PC-9 (cell line): Measurements from ENCODE around the gene CFAP73.

Source experiments
- EZH2 ChIP-seq: fragments of 200-600 bp; sonication (generic); IDR thresholded peaks from 2 replicates; pipeline ENCODE4 v1.8.0; 2017; ENCODE audit warnings: antibody characterized with exemption, low read depth
- TF ChIP-seq, protein P1 (sequence below): fragments of 200-600 bp; sonication (generic); conservative IDR thresholded peaks from 2 replicates; pipeline ENCODE4 v1.6.1; 2017; ENCODE audit warnings: mixed run types, antibody characterized with exemption, mild to moderate bottlenecking, moderate library complexity

DNA sequence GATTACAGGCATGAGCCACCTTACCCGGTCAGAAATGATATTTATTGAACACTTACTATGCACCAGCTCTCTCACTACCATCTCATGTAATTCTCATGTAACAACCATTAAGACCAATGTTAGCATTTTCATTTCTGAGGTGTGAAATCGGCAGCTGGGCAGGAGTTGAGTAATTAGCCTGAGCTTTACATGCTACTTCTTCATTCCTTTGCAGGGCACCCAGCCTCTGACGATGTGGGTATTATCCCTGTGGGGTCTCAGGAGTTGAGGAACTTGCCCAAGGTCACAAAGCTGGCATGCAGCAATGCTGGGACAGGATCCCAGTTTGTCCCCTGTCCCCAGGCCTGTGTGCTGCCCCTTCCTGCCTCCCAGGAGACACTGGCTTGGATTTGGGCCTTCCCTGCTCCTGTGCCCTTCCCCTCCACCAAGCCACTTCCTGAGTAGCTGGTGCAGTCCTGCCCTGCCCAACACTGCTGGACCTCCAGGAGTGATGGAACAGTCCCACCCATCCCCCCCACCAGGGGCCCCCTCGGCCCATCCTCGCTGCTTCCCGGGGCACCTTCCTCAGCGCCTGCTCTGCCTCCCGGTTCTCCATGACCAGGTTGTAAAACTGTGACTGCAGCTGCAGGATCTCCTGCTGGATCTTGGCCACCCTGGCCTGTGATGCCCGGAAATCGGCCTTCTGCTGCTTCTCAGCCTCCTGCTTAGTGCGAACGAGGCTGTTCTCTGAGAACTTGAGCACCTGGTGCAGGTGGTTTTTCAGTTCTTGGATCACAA, 50.7 kb downstream of the CFAP73 start:
- TF ChIP-seq, protein P1, sequence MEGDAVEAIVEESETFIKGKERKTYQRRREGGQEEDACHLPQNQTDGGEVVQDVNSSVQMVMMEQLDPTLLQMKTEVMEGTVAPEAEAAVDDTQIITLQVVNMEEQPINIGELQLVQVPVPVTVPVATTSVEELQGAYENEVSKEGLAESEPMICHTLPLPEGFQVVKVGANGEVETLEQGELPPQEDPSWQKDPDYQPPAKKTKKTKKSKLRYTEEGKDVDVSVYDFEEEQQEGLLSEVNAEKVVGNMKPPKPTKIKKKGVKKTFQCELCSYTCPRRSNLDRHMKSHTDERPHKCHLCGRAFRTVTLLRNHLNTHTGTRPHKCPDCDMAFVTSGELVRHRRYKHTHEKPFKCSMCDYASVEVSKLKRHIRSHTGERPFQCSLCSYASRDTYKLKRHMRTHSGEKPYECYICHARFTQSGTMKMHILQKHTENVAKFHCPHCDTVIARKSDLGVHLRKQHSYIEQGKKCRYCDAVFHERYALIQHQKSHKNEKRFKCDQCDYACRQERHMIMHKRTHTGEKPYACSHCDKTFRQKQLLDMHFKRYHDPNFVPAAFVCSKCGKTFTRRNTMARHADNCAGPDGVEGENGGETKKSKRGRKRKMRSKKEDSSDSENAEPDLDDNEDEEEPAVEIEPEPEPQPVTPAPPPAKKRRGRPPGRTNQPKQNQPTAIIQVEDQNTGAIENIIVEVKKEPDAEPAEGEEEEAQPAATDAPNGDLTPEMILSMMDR, result no peak
- no peak for TF ChIP-seq EZH2
